ES-I3 (cell line): ENCODE data around the gene ASPSCR1.

Experiments
- H3K36me3 ChIP-seq: 2 replicates; pipeline ENCODE4 v1.6.1; 2013; ENCODE audit warnings: mild to moderate bottlenecking, low read length, control low read depth, moderate library complexity; ENCODE audit not compliant: insufficient read depth
- H3K4me1 ChIP-seq: 2 replicates; pipeline ENCODE4 v1.6.1; 2013; ENCODE audit warnings: mild to moderate bottlenecking, control low read depth, low read length; ENCODE audit not compliant: insufficient read depth
- H3K9ac ChIP-seq: 2 replicates; pipeline ENCODE4 v1.6.1; 2013; ENCODE audit warnings: low read depth, mild to moderate bottlenecking, low read length, moderate library complexity
- H3K9me3 ChIP-seq: 2 replicates; pipeline ENCODE4 v1.6.1; 2013; ENCODE audit warnings: mild to moderate bottlenecking, low read length, moderate library complexity; ENCODE audit not compliant: control insufficient read depth, insufficient read depth

Gene ASPSCR1

DNA sequence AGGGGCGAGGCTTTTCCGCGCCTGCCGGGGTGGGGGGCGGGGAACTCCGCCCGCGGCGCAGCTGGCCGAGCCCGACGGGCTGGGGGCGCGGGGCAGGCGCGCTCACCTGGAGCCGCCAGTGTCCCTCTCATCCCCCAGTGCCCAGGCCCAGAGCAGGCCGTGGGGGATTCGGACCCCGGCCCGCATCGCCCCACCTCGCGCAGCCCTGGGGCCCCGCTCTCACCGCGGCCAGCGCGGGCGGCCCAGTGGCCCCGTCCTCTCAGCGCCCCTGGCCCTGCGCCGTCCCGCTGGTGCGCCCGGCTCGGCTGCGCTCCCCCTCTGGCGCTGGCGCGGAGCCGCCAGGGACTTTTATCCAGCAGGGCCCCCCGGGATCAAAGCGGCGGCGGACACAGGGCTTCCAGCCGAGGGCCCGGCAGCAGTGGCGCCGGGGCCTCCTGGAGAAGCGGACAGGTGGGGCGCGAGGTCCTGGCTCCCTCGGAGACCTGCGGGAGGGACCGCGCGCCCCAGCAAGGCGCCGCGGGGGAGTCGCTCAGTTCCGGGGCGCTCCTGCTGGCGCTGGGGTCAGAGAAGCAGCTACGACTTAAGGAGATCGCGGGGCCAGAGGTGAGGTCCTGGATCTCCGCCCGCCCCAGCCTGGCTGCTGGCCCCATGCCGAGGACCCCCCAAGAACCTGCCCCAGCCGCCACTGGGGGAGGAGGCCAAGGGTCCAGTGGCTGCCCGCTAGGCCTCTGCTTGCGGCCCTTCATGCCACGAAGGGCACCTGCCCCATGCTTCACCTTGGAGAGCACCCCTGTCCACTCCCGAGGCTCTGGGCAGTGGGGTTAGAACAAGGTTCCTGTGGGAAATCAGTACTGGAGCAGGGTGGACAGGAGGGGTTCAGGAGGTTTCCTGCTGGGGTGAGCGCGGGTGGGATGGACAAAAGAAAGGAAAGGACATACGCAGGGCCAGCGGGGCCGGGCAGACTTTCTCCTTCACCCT is 15.6 kb upstream of the ASPSCR1 start:
- Histone ChIP-seq H3K9ac (peak overlapping the region; percentile 40; the same call in 1 of the 2 replicates), H3K9me3 (no peaks in the 10 kb centered on the region), H3K36me3 (no peaks in the 10 kb centered on the region), H3K4me1 (peaks cover 3% of the 10 kb centered on the region; the same call in 1 of the 2 replicates)

DNA sequence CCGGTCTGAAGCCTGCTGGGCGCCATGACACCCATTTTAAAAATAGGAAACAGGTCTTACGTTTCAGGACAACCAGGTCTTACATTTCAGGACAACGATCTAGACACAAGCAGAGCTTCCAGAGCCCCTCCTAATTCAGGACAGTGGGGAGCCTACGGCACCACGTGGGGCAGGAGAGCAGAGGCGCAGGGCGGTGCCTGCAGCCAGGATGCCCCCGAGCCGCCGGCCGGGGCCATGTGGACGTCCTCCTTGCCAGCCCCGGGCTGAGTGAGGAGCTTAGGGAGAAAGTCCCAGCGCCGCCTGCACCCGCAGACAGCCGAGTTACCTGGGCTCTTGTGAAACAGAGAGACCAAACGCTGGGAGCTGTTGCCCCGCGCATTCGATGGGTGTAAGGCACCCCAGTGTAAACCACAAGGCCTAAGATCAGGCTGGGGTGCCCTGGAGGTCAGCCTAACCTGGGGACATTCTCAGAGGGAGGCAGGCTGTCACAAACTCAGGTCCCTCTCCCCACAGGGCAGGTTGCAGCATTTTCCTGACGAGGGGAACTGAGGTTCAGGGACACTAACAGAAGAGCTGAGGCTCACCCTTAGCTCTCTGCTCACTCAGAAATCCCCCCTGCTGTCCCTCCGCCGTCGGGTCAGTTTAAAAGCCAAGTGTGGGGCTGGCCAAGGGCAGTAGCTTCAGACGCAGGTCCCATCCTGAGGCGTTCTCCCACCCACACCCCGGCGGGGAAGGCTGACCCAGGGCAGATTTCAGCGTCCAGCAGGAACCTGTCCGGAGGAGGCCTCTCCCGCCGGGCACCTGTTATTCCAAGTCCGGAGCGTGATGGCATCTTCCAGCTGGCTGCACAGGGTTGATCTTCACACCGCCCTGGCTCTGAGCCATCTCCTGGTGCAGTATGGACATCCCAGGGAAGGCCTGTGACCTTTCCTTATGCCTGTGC is 14.7 kb upstream of the ASPSCR1 start:
- H3K4me1 ChIP-seq = peaks cover 13% of the 10 kb centered on the region; the same call in 1 of the 2 replicates
- no peak overlapping the region for H3K9ac ChIP-seq
- H3K36me3 ChIP-seq = no peaks in the 10 kb centered on the region
- no peaks in the 10 kb centered on the region for H3K9me3 ChIP-seq

DNA sequence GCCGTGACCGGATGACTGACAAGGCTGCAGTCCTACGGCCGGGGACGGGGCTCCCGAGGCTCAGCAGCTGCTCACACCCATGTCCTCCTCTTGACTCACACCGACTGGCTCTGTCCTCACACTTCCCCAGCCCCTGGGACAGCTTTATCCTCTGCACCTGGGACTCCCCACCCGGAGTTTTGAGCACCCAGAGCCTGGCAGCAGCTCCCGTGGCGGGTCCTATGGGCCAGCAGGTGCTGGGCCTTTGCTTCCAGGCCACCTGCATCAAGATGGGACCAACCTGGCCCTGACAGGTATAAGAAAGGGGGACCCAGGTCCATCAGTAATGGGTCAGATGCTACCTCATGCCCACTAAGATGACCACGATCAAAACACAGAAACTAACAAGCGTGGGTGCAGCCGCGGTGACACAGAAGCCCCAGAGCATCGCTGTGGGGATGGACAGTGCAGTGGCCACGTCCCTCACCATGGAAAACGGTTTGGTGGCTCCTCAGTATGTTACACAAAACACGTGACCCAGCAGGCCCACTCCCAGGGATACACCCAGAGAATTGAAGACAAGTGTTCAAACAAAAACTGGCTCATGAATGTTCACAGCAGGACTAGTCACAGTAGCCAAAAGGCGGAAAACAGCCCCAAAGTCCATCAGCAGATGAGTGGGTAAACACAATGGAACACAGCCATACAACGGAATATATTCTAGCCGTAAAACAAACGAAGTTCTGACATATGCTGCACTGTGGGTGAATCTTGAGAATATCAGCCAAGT is 13.2 kb upstream of the ASPSCR1 start:
- Histone ChIP-seq H3K36me3 (no peaks in the 10 kb centered on the region), H3K9ac (no peak overlapping the region), H3K4me1 (peaks cover 19% of the 10 kb centered on the region), H3K9me3 (no peaks in the 10 kb centered on the region)

DNA sequence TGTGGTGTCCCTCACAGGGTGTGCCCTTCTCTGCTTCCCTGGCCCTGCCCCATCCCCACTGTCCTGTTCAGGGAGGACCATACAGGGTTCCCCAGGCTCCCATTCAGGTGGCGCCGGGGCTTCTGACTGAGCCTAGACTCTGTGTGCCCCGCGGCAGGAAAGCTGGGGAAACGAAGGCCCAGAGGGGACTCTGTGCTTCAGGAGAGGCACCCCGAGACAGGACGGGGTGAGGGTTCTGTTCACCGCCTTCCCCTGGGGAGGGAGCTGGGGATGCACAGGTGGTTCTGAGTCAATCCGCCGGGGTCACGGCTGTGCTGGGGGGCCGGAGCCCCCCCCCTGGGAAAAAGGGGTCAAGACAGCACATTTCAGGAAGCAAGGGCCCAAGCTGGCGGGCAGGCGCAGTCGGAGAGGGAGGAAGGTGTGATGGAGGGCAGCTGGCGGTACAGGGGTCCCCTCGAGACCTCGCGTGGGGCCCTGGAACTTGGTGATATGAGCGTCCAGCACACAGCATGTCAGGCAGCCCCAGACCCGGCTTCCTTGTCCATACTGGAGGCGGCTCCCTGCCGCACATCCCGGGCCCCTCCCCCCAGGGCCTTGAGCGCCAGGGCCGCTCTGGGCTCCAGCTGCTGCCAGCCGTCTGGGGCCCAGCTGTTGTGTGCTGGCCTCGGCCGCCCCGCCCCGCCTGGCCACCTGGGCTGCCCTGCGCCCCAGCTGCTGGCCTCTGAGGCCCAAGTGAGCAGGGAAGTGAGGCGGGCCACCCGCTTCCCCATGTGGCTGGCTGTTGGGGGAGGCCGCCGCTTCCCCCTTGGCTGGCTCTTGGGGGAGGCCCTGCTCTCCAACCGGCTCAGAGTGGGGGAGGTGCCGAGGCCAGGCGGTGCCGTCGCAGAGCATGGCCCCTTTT is 10.8 kb upstream of the ASPSCR1 start:
- Histone ChIP-seq H3K36me3 (no peaks in the 10 kb centered on the region), H3K9me3 (no peaks in the 10 kb centered on the region), H3K4me1 (peaks cover 19% of the 10 kb centered on the region), H3K9ac (0 out of 2 replicates have a peak overlapping the region, but pooled peaks have one; percentile 10)

DNA sequence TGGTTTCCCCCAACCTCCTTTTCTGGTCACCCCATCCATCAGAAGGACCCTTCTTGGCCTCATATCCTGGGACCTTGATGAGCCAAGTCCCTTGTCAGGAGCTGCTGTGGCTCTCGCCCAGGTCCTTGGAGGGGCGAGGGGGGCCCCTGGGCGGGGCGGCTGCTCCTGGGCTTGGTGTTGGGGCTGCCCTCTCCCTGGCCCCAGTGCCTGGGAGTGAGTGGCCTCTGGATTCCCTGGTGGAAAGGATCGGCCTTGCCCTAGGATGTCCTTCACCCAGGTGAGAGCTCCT is 10.2 kb upstream of the ASPSCR1 start:
- Histone ChIP-seq H3K36me3 (no peaks in the 10 kb centered on the region), H3K4me1 (peaks cover 18% of the 10 kb centered on the region), H3K9ac (peak overlapping the region; percentile 10; the same call in 1 of the 2 replicates)

DNA sequence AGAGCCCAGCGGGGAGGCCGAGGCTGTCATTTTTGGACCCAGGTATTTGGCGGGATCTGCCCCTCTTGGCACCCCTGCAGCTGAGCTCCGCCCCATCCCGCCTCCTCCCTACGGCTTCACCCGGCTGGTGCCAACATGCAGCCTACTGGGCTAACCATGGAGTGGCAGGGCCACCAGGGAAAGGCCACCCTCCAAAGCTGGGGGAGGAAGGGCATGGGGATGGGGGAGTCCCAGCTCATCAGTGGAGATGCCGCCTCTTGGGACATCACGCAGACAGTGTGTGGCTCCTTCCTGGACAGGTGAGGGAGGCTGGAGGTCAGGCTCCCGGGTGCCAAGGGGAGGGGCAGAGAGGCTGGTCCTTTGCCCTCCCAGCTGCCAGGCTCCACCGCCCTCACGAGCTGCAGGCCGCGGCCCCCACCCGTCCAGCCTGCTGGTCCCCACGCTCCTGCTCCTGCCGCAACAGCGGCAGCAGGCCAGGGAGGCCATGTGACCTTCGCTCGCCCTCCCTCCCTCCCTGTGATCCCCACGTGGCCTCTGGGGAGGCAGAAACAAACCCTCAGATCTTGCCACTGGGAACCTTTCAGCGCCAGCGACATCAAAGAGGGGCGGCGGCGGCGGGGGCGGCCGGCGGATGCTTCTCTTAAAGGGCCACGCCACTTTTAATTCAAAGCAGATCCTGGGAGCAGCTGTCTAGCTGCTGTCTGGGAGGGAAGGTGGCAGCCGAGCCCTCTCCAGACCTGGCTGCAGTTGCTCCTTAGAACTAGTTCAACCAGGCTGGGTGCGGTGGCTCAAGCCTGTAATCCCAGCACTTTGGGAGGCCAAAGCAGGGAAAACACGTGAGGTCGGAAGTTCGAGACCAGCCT is 9.7 kb upstream of the ASPSCR1 start:
- H3K36me3 ChIP-seq = no peaks in the 10 kb centered on the region
- no peaks in the 10 kb centered on the region for H3K9me3 ChIP-seq
- H3K9ac ChIP-seq = peak overlapping the region; percentile 15
- peaks cover 16% of the 10 kb centered on the region for H3K4me1 ChIP-seq

More for the DNA sequence above, 10.2 kb upstream of the ASPSCR1 start:
- no peaks in the 10 kb centered on the region for H3K9me3 ChIP-seq

DNA sequence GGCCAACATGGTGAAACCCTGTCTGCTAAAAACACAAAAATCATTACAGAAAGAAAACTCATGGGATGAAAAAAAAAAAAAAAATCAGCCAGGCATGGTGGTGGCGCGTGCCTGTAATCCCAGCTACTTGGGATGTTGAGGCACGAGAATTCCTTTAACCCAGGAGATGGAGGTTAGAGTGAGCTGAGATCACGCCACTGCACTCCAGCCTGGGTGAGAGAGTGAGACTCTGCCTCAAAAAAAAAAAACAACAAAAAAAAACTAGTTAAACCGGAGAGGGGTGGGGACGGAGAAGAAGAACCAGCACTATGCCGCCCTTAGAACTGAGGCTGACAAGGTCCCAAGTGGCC is 9.1 kb upstream of the ASPSCR1 start:
- Histone ChIP-seq H3K9ac (0 out of 2 replicates have a peak overlapping the region, but pooled peaks have one; percentile 15), H3K36me3 (no peaks in the 10 kb centered on the region), H3K9me3 (0 out of 2 replicates have a peak, but pooled peaks cover under 1% of the 10 kb centered on the region), H3K4me1 (peaks cover 16% of the 10 kb centered on the region)

DNA sequence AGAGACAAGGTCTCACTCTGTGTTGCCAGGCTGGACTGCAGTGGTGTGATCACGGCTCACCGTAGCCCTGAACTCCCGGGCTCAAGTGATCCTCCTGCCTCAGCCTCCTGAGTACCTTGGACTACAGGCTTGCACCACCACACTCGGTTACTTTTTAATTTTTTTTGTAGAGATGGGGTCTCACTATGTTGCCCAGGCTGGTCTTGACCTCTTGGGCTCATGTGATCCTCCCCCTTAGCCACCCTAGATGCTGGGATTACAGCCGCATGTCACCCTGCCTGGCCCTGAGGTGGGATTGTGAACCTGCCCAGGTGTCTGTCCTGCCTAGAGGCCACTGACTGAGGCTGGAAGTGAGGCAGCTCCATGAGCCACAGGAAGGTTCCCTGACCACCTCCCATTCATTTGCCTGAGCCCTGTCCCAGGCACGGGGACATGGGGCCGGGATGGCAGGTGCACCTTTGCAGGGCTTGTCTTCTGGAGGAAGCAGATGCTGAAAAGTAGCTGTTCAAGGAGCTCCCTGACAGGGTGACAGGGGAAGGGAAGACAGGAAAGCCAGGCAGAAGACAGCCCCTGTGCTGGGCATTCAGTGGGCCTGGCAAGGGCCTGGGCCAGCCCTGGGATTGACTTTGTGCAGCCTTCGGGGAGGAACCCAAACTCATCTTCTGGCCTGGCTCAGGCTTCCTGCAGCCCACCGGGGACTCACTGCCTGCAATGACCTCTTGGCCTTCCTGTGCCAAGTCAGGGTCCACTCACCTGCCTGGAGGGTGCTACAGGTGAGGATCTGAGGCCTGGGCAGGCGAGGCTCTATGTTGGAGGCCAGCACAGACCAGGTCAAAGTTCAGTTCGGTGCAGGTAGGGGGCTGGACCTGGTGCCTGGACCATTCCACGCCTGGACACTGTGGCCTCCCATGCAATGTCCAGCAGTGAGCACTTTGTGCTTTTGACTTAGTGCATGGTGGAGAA is 8.3 kb upstream of the ASPSCR1 start:
- Histone ChIP-seq H3K9me3 (0 out of 2 replicates have a peak, but pooled peaks cover 2% of the 10 kb centered on the region), H3K36me3 (no peaks in the 10 kb centered on the region), H3K9ac (no peak overlapping the region), H3K4me1 (peaks cover 16% of the 10 kb centered on the region)

DNA sequence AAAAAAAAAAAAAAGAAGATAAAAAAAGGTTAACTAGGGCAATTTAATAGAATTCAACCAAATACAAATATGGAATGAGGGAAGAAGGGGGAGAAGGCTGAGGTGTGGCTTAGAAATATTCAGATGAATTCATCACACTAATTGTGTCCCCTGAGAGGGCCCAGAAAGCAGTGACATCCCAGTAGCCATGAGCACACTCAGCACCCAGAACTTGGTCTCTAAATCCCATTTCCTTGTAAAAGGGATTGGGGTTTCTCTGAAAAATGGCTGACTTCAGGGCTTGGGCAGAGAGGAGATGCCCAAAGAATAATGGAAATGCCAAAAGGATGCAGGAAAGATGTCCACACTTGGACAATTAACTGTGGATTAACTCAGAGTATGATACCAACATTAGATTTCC is 4.0 kb upstream of the ASPSCR1 start:
- Histone ChIP-seq H3K36me3 (no peaks in the 10 kb centered on the region), H3K9me3 (0 out of 2 replicates have a peak, but pooled peaks cover 2% of the 10 kb centered on the region), H3K4me1 (peaks cover under 1% of the 10 kb centered on the region), H3K9ac (no peak overlapping the region)

DNA sequence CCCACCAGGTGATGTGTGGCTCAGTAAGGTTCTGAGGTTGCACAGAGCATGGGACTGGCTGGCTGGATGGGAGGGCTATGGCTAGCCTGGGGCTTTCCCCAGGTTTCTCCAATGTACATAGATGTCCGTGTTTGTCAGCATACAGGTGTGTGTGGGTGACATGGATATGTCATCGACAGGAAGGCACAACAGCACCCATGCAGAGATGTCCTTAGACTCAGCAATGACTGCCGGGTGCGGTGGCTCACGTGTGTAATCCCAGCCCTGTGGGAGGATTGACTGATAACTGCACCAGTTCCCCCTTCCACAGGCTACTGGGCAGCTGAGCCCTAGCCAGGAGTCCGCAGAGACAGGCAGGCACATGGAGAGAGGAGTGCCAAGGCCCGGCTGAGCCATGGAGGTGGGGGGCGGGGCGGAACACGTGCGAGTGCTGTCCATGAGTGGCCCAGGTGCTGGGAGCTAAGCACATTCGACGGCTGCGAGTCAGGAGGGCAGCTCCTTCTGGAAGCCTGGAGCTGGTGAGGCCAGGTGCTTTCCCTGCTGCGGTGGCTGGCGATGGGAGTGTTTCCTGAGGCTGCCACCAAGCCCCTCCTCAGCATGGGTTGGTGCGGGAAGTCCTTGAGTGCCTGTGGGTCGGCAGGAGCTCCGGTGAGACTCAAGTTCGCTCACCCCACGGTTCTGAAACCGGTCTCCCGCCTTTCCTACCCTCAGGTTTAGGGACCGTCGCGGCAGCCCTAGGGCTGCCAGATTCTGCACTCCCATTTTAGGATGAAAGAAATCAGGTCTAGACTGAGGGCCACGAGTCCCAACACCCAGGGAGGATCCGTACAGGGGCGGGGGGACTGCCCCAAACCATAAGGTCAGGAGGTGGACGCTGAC is 858 bp upstream of the ASPSCR1 start:
- H3K9ac ChIP-seq = peak overlapping the region; percentile 75
- no peaks in the 10 kb centered on the region; the same call in 1 of the 2 replicates for H3K4me1 ChIP-seq
- H3K9me3 ChIP-seq = 0 out of 2 replicates have a peak, but pooled peaks cover 2% of the 10 kb centered on the region
- no peaks in the 10 kb centered on the region for H3K36me3 ChIP-seq
